ENCODE results near the gene HMG20A. TPM values are rescaled to one million over a fixed set of nuclear protein-coding genes. Genes with fewer than 3 reads are reported as not detected.

HMG20A gene
- total RNA-seq, 1 experiment from 2014 or later, result 60.2 TPM

GRCh38 chr15:77416148-77416455 is 4.6 kb upstream of the HMG20A start:
- H3K27ac ChIP-seq (ENCODE audit: insufficient read length, low read depth, low read length), result no peak overlapping the region
- no peak overlapping the region for H2AFZ ChIP-seq (ENCODE audit: low read length)
- H2BK120ac ChIP-seq (ENCODE audit: low read depth, low read length, poor library complexity, severe bottlenecking), result no peak overlapping the region
- no peak overlapping the region for H2BK5ac ChIP-seq (ENCODE audit: insufficient read length, low read length)
- H4K8ac ChIP-seq (replicated peaks; ENCODE audit: insufficient read length, low read depth, low read length), result no peak overlapping the region
- H3K4me2 ChIP-seq (ENCODE audit: insufficient read depth, insufficient read length, low read length), result no peak overlapping the region
- H3K4me1 ChIP-seq (ENCODE audit: insufficient read depth, low read length), result peaks cover 12% of the 10 kb centered on the region; the same call in 1 of the 2 replicates
- WGBS (ENCODE audit: extremely low coverage, insufficient read length, low lambda C conversion rate), result no CpG with 5 or more reads among the region's 2 CpGs
- peaks cover 3% of the 10 kb centered on the region for H3K79me1 ChIP-seq (ENCODE audit: insufficient read depth, low read depth, low read length, poor library complexity, severe bottlenecking)
- no peak overlapping the region for H3T11ph ChIP-seq (ENCODE audit: low read length)
- H3K4ac ChIP-seq (ENCODE audit: low read depth, low read length), result no peak overlapping the region
- no peak for TF ChIP-seq CTCF (conservative IDR thresholded peaks at IDR 0.05)
- H3K9ac ChIP-seq (ENCODE audit: extremely low read depth, insufficient read length, low read length), result no peak overlapping the region
- no peak overlapping the region for H4K5ac ChIP-seq (ENCODE audit: insufficient read length, low read depth, low read length)
- DNase-seq, result no peak
- 0 out of 7 replicates have a peak, but pooled peaks cover 0 to 3% (median 0%) of the 10 kb centered on the region in 3 experiments for H3K36me3 Mint-ChIP-seq (ENCODE audit: insufficient read depth in 1 of 3, low read depth in 3 of 3)
- H3K23me2 ChIP-seq (ENCODE audit: insufficient read length, low read depth, low read length, poor library complexity, severe bottlenecking), result peaks cover 7% of the 10 kb centered on the region
- H3K9me3 ChIP-seq (ENCODE audit: control insufficient read depth, low read depth, low read length), result no peaks in the 10 kb centered on the region
- no peaks in the 10 kb centered on the region for H3K27me3 ChIP-seq (ENCODE audit: insufficient read depth, low read length)
- H3K27me3 Mint-ChIP-seq (ENCODE audit: low read depth), result peaks cover 18% of the 10 kb centered on the region
- peaks cover 9% of the 10 kb centered on the region; the same call in 1 of the 2 replicates for H3K79me2 ChIP-seq (ENCODE audit: insufficient read depth, low read length)
- H3K56ac ChIP-seq (ENCODE audit: insufficient read length, low read depth, low read length), result no peak overlapping the region
- no peak overlapping the region for H2AK5ac ChIP-seq (ENCODE audit: insufficient read length, low read length)
- no peak overlapping the region for H3K4me3 Mint-ChIP-seq
- no peak overlapping the region for H2BK15ac ChIP-seq (ENCODE audit: low read depth, low read length)
- H3K27ac Mint-ChIP-seq, result no peak overlapping the region
- no peak overlapping the region for H2BK20ac ChIP-seq (ENCODE audit: low read depth, low read length, poor library complexity, severe bottlenecking)
- H3K23ac ChIP-seq (ENCODE audit: insufficient read length, low read depth, low read length), result no peak overlapping the region
- no peak overlapping the region for H3K18ac ChIP-seq (ENCODE audit: insufficient read length, low read depth, low read length)
- H3K14ac ChIP-seq (ENCODE audit: insufficient read depth, low read length), result no peak overlapping the region
- no peaks in the 10 kb centered on the region for H4K20me1 ChIP-seq (ENCODE audit: control insufficient read depth, insufficient read depth, insufficient read length)
- H3K4me1 Mint-ChIP-seq, result peaks cover 18 to 26% of the 10 kb centered on the region in 2 experiments
- H3K9me3 Mint-ChIP-seq, result peaks cover 0 to 3% of the 10 kb centered on the region in 2 experiments; a peak in 1 of 5 replicates
- no peak overlapping the region for H4K91ac ChIP-seq (ENCODE audit: insufficient read length, low read depth, low read length)
- H2BK12ac ChIP-seq (ENCODE audit: insufficient read length, low read depth, low read length), result no peak overlapping the region

Measured in H9 (cell line).